ENCODE data around the gene SDF2L1.
"Not testable (repeated sequence)": the region's sequence is repeated elsewhere in the genome, so short reads cannot be mapped to it uniquely, and the experiment has no call there.

The SDF2L1 gene

DNA sequence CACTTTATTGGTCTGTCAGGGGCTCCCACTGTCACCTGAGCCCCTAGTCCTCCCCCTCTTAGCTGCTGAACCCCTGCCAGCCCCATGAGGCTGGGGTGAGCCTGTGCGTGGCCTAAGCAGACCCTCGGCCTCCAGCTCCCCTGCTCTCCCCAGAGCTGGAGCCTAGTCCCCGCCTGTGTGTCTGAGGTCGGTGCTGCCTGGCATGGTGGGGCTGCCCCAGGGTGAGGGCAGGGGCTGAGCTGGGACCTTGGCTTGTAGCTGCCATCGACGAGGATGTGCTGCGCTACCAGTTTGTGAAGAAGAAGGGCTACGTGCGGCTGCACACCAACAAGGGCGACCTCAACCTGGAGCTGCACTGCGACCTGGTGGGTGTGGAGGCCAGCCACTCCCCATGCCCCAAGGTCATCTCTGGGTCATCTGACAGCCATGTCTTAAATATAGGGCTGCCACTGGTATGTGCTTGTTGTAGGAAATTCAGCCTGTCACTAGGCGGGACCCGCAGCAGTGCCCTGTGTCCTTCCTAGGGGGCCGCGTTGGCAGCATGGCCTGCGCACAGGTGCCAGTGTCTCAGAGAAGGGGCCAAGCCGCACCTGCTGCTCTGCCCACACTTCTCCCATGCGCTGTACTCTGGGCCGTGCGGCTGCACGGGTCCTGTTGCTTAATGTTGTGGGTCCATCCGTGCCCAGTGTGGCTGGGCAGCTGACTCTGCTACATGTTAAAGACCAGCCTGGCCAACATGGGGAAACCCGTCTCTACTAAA lies 44.7 kb downstream of the SDF2L1 start:
- no peak for DNase-seq (ENCODE audit: low spot score)

DNA sequence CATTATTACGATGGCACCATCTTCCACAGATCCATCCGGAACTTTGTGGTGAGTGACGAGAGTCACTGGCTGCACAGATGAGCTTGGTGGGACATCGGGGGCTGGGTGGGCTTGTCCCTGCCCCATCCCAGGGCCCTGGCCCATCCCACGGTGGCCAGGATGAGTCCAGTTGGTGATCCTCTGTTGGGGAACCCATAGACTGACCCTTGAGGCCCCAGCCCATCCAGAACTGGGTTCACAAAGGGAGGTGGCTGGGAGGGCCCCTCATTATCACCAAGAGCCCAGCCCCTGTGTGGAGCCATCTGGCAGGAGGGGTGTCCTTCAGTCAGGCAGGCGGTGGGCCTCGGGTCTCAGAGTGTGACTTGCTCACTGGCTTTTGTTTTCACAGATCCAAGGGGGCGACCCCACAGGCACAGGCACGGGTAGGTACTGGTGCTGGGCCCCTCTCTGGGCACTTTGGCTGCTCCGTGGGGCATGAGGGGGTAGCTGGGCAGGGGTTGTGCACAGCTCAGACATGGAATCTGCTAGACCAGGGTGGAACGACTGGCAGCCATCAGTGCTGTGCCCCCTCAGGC lies 45.7 kb downstream of the SDF2L1 start:
- DNase-seq (ENCODE audit: low spot score), result no peak

DNA sequence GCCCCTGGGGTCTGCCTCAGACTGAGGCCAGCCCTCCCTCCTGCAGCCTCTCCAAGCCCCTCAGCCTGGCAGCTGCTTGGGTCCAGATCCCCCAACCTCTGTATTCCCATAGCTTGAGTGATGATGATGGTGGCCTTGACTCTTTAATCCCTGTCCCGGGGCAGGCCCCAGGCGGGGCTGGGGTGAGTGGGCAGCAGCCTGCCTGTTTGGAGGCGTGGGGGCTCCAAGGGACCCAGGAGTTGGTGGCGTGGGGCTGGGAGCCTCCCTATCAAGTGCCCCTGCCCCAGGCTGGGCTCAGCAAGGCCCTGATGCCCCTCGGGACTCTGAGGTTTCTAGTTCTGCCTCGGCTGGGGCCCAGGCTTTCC lies 46.2 kb downstream of the SDF2L1 start:
- no peak for DNase-seq (ENCODE audit: low spot score)

DNA sequence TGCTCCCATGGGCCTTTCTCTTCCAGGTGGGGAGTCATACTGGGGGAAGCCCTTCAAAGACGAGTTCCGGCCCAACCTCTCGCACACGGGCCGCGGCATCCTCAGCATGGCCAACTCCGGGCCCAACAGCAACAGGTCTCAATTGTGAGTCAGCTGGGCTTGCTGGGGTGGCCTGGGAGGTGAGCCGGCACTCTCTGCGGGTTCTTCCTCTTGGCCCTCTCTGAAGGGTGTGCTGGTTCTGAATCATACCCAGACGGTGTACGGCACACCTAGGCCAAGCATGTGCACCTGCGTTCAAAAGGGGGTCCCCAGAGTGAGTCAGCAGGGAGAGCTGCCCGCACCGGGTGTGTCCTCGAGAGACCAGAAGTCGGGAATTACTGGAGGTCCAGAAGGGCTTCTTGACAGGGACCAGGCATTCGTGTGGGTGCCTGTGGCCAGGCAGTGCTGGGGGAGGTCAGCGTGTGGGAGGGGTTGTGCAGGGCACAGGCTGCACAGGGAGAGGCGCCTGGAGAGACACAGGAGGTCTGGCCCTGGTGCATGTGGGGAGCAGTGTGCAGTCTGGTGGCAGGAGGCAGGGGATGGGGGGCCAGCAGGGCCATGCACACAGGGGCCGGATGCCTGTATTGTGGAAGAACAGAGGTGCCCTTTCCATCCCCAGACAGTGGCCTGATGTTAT lies 46.7 kb downstream of the SDF2L1 start:
- DNase-seq (ENCODE audit: low spot score), result no peak

DNA sequence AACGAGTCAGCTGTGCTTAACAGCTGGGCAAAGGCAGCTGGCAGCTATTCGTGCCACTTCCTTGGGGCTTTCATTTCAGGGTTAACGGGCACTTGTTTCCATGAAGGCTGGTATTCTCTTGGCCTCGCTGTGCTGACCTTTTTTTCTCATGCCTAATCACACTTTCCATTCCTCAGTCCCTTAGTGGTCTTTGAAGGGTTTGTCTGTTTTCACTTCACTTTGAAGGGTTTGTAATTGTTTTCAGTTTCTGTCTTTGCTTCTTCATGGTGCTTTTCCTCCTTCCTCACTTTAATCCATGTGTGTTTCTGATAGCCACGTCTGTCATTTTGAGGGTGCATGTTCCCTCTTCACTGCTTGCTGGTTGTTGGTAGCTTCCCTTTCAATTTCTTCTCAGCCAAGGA lies 48.3 kb downstream of the SDF2L1 start:
- DNase-seq (ENCODE audit: low spot score), result no peak

DNA sequence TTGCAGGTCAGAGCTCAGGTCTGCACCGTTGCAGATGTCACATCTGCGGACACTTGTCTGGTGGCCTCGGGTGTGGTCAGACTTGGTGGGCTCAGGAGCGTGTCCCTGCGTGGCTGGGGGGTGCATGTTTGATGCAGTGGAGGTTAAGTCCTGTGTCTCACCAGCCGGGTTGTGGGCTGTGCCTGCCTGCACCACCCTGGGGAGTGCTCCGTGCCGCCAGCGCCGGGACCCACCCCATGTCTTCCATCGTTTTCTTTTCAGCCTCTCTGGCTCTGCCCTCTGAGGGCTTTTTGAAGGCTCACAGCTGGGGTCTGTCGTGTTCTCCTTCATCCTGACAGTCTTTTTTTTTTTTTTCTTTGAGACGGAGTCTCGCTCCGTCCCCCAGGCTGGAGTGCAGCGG lies 49.7 kb downstream of the SDF2L1 start:
- DNase-seq (ENCODE audit: low spot score), result no peak

DNA sequence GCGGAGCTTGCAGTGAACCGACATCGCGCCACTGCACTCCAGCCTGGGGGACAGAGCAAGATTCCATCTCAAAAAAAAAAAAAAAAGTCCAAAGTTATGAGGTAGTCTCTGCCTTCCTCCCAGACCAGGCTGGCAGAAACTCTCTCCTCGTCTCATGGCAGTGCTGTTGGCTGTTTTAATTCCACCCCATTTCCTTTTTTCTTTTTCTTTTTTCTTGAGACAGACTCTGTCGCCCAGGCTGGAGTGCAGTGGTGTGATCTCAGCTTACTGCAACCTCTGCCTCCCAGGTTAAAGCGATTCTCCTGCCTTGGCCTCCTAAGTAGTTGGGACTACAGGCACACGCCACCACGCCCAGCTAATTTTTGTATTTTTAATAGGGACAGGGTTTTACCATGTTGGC lies 50.8 kb downstream of the SDF2L1 start:
- not testable (repeated sequence) for DNase-seq (ENCODE audit: low spot score)

DNA sequence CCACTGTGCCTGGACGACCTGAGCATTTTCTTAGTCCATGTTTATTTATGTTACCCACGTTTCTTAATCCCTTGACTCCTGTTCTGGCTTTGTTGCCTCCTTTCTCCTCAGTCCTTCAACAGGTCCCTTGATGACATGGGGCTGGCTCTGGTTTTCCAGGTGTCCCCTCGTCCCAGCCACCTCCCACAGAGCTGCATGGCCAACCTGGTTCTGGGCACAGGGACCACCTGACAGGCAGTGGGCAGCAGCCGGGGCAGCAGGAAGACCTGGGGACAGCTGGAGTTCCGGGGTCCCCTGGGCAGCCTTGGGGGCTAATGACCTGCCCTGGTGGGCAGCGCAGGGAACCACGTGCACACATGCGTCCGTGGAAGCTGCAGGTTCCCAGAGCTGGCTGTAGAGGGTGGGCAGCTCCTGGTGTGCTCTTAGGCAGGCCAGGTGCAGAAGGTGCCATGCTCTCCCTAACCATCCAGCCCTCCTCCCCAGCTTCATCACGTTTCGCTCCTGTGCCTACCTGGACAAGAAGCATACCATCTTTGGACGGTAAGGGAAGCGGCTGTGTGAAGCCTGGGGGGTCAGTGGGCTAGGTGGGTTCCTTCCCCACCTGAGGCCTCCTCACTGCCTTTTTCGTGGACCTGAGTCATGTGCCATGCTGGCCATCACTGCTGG lies 51.4 kb downstream of the SDF2L1 start:
- DNase-seq (ENCODE audit: low spot score), result no peak

Measured in D341Med (cell line).